ENCODE measurements around the gene JADE2.

Gene JADE2

DNA sequence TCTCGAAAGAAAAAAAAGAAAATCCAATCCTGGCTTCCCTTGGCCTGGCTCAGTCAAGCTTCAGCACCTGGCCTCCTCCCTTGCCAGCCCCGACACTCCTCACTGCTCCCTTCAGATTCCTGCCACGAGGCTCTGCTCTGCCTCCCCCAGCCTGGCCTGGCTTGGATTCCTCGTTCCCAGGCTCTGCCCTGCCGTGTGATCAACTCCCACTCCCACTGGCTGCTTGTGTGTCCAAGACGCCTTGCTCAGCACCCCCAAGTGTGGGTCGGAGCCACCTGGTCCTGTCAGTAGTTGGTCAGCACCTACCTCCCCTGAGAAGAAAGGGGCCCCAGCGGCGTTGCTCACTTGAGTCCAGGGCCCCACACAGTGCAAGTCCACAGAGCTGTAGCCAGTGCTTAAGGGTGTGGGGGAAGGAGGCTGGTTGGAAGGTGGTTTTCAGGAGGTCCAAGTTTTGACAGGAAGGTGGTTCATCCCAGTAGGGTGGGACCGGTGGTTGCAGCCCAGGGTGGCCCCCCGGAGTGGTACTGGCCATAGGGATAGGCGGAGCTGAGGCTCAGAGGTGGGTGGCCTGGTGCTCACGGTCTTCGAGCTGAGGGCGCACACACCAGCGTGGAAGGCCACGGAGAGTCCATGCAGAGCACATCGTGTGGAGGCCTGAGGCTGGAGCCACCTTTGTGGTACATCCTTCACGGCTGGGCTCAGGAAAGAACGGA is 46.4 kb downstream of the JADE2 start:
- no peak for DNase-seq

DNA sequence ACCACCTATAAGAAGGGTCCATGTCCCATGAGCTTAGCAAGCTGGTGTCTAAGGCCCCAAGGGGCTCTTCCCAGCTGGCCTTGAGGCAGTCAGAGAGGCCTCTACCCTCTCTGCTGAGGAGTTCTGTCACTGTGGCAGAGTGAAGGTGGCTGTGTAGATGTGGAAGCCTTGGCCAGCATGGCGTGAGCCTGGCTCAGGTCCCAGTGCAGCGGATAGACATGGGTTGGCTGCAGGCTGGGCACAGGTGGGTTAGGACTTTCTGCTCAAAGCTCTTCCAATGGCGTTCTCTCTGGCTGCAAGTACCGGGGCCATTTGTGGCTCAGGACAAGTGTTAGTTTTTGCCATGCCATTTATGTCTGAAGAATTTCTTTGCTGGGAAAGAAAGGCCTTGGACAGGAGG is 47.3 kb downstream of the JADE2 start:
- DNase-seq, result no peak

DNA sequence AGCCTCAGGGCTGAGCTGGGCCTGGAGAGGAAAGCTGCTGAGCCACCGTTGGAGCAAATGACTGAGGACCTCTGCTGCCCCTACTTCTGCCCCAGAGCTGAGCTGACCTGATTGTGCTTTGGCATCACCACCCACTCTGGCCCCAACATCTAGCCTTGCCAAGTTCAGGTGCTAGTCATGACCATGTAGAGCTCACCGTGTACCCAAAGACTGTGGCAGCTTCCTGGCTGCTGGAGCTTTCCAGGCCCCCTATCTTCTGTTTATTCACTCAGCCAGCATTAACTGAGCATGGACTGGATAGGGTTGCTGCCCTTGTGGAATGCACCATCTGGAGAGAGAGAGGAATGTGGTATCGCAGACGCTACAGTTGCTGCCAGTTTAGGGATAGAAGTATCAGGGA is 49.1 kb downstream of the JADE2 start:
- no peak for DNase-seq

DNA sequence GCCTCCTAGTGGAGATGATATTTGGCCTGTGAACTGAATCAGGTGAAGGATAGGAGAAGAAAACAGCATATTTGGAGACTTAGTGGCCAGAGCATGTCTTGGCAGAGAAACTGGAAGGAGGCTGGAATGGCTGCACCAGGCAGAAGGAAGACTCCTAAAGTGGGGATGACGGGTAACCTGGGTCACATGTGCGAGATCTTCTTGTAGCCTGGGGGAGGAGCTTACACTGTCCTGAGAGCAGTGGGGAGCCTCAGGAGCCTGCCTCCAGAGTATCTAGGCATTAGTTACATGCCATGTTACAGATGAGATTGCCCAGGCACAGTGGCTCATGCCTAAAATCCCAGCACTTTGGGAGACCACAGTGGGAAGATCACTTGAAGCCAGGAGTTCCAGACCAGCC is 49.8 kb downstream of the JADE2 start:
- no peak for DNase-seq

DNA sequence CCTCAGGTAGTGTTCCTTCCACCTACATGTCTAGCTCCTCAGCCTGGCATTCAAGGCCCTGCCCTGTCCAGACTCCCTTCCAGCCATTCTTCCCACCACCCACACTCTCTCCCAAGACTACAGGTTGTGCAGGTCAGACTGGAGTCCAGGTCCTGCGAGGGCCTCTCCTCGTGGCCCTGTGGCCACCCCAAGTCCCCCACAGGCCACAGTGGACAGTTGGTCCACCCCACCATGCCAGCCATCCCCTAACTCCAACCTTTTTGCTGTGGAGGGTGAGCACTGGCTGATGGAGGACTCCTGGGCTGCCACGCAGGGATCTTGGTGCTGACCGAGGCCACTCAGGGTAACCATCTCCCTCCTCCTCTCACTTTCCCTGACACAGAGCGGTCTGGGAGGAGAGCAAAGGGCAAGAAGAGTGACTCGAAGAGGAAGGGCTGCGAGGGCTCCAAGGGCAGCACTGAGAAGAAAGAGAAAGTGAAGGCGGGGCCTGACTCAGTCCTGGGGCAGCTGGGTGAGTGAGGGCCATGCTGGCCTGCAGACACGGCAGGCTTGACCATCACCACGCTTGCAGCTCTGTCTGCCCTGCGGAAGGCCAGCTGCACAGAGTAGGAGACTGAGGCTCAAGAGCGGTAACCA is 51.0 kb downstream of the JADE2 start:
- DNase-seq, result no peak

DNA sequence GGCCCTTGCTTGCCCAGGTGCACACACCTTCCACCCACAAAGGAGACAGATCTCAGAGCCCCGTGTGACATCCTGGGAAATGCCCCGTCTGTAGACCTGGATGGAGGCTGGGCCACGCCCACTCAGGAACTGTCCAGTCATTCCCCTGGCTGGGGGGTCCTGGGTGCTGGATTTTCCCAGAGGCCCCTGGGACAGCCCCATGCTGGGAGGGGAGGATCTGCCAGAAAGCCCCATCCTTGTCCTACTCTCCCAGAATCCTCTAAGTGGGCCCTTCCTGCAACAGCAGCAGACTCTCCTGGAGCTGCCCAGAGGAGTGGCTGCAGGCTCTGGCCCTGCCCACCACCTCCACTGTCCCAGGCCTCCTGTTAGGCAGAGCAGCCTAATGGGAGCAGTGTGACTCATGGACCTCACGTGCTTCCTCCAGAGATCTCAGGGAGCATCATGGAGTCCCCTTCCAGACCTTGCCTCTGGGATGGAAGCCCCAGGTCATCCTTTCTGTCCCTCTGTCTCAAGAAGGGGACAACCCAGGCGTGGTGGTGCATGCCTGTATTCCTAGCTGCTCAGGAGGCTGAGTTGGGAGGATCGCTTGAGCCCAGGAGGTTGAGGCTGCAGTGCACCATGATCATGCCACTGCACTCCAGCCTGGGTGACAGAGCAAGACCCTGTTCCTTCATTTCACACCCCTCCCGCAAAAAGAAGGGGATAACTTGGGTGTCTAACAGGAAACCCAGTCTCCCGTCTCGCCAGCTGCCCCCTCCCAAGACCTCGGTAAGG is 51.7 kb downstream of the JADE2 start:
- no peak for DNase-seq

DNA sequence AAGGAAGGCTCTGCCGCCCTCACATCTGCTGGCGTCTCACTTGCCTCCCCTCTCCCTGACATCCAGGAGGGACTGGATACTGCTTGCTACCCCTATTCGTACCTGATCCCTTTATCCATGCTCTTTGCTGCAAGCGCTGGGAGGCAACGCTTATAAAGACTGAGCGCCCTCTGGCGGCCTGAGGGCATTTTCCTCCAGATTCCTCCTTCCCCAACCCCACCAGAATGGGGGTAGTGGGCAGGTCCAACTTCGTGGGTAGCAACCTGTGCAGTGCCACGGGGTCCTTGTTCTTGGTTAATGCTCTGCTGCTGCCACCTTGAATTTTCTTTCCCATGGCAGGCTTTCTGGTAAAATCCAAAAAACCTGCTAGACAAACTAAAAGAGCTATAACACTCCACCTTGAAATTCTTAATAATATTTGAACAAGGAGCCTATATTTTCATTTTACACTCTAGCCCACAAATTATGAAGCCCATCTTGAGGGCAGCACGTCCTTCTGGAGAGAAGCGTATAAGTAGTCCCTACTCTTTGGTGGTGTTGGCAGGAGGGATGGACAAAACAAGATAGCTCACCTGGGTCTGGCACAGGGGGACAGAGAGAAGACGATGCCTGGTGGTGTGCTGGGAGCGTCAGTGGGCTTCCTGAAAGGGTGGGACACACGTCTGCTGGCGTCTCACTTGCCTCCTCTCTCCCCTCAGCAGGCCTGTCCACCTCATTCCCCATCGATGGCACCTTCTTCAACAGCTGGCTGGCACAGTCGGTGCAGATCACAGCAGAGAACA is 52.5 kb downstream of the JADE2 start:
- peak; percentile 77 to 82 for DNase-seq

DNA sequence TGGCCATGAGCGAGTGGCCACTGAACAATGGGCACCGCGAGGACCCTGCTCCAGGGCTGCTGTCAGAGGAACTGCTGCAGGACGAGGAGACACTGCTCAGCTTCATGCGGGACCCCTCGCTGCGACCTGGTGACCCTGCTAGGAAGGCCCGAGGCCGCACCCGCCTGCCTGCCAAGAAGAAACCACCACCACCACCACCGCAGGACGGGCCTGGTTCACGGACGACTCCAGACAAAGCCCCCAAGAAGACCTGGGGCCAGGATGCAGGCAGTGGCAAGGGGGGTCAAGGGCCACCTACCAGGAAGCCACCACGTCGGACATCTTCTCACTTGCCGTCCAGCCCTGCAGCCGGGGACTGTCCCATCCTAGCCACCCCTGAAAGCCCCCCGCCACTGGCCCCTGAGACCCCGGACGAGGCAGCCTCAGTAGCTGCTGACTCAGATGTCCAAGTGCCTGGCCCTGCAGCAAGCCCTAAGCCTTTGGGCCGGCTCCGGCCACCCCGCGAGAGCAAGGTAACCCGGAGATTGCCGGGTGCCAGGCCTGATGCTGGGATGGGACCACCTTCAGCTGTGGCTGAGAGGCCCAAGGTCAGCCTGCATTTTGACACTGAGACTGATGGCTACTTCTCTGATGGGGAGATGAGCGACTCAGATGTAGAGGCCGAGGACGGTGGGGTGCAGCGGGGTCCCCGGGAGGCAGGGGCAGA is 53.3 kb downstream of the JADE2 start:
- DNase-seq, result no peak

DNA sequence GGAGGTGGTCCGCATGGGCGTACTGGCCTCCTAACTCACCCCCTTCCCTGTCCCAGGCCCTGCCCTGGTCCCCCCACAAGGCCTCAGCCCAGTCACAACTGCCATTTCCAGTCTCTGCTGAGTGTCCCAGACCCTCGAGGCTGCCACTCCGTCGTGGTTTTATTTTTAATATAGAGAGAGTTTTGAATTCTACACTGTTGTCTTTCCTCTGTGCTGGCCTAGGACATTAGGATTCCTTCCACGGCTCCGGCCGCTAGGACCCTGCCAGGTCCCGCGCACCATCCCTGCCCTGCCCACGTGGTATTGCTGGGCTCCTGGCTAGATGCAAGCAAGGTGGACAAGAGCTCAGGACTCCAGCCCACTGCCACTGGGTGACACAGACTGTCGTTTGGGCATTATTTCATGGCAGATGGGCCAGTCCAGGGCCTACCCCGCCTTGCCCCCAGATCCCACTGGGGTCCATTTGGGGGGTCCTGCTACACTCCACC is 53.9 kb downstream of the JADE2 start:
- no peak for DNase-seq

DNA sequence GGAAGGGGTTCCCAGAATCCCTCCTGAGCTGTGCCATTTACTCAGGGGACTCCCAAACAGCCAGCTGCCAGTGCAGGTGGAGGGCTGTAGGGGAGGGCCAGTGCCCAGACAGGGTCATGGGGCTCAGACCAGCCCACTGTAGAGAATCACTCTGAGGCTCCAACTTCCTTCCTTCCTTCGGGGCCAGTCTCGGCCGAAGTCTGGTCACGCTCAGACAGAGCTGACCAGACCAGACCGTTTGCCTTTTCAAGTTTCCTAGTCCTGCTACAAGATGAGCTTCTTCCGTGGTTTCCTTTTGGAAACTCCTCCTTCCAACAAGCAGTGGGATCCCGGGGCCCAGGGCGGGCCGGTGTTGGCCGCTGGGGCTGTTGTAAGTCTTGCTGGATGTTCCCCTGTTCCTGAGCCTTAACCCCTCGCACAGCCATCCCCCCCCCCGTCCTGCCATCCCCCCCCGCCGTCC is 54.6 kb downstream of the JADE2 start:
- DNase-seq, result no peak

DNA sequence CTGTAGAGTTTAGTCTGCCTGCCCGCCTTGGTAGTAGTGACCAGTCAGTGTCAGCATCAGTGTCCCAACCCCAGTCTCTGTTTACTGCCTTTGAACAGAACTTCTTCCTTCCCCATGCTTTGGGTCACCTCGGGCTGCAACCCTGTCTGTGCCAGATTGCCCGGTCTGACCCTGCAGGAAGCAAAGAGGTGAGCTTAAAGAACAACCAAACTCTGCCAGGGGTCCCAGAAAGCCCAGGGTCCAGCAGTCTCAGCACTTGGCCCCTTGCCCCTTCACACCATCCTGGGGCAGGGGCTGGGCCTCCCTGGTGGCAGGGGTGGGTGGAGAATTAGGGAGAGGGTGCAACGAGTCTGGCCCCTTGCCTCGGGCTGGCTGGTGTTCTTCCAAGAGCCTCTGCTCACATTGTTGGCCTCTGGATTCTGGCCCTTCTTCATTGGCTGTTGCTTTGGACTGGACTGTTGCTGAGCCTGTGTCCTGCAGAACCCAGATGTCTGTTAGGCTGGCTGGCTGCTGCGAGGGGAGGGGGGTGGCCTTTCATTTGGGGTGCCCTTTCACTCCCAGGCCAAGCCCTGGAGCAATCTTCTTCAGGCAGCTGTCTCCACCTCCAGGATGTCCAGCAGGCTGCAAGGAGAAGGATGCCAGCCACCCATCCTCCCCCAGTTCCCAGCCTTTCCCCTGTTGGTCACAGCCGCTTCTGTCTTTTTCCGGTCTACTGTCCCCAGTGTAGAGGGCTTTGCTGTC is 55.9 kb downstream of the JADE2 start:
- DNase-seq, result no peak

DNA sequence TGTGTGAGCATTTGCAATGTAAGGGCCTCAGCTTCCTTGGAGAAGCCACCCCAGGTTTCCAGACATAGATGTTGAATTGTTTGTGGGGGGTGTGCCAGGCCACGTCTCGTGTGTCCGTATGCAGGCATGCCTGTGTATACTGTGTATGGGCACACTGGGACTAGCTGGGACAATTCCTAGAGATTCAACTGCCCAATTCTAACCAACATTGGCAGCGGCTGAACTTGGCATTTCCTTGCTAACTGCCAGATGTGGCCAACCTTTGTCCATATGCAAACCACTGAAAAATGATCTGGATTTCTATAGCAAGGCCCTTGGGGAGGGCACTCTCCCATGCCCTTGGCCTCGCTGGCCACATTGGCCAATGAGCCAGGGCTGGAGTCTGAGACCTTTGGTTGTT is 56.8 kb downstream of the JADE2 start:
- DNase-seq, result no peak

DNA sequence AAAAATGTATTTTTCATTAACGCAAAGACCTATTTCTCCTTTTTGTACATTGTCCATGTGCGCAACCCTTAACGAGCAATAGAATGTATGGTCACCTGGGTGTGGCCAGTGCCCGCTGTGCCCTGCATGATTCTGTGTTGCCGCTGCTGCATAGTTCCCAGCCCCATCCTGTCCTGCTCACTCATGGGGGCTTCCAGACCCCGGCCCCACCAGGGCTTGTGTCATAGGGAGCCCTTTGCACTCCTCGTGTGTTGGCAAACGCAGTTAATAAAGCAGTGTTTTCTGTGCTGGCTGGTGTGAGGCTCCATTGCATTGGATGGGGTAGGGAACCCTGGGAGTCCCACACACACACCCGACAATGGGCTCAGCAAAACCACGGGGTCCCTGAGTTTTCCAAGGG is 57.5 kb downstream of the JADE2 start:
- DNase-seq, result no peak

DNA sequence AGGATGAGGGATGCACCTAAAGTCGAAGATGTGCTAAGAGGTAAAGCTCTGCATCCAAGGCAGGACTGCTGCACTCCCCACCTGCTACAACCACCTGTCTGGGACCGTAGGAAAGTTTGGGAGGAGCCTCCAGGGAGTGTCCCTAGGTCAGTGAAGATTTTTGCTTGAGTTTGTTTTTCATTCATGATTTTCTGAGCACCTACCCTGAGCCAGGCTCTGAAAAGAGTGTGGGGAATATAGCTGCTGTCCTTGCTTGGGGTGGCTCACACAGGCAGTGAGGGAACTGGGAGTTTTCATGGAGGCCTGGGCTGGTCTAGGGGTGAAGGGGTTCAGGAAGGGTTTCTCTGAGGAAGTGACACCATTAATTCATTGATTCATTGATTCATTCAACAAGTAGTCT is 58.3 kb downstream of the JADE2 start:
- DNase-seq, result no peak

DNA sequence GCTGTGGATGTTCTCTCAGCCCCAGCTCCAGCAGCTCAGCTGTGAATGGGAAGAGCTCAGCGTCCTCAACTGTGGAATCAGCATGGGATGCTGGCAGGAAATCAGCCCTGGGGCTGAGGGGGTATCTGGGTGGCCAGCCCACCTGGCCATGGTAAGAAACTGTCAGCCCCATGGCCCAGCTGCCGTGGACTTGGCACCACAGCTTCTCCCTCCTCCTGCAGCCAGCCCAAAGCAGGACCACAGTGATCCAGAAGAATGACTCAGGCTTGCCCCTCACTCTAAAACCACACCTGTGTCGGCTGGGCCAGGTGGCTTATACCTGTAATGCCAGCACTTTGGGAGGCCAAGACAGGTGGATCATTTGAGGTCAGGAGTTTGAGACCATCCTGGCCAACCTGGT is 59.2 kb downstream of the JADE2 start:
- no peak for DNase-seq

DNA sequence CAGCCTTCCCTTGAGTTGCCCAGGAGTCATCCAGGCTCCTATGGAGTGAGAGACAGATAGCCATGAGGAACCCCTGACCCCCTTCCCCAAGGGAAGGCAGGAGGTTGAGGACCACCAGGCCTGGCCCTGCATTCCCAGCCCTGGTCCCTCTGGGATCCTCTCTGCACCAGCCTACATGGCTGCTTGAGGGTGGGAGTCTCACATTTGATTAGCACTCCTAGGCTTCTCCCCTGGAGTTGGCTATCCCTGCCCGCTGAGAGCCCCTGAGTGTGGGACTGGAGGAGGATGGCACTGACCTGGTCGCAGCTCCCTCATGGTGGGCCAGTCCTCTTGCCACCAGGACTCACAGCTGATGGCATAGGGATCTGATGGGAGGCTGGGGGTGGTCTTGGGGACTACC is 60.5 kb downstream of the JADE2 start:
- no peak for DNase-seq

DNA sequence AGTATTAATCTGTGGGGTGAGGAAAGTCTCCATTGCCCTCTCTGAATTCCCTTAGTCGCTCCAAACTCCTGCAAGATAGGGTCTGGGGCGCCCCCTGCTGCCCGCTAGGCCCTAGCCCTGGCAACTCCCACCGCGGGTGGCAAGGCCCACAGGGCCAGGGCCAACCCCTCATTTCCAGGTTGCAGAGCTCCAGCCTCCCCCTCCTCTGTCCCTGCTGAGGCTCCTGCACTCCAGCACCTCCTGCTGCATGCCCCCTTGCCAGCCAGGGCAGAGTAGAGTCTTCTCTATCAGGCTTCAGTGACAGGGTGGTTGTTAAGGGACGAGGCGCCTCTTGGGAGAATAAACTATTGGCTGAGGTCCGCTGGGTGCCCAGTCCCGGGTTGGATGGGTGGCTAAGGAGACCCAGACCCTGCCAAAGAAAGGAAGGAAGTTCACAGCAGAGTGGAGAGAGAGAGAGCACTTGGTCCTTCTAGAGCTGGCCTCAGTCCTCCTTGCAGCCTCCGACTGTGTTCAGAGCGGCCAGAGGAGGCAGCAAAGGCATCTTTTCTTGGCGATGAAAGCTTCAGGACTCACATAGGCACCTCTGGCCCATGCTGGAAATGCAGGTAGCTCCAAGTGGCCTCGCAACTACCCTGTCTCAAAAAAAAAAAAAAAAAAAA is 61.5 kb downstream of the JADE2 start:
- peak; percentile 20 to 30 for DNase-seq

DNA sequence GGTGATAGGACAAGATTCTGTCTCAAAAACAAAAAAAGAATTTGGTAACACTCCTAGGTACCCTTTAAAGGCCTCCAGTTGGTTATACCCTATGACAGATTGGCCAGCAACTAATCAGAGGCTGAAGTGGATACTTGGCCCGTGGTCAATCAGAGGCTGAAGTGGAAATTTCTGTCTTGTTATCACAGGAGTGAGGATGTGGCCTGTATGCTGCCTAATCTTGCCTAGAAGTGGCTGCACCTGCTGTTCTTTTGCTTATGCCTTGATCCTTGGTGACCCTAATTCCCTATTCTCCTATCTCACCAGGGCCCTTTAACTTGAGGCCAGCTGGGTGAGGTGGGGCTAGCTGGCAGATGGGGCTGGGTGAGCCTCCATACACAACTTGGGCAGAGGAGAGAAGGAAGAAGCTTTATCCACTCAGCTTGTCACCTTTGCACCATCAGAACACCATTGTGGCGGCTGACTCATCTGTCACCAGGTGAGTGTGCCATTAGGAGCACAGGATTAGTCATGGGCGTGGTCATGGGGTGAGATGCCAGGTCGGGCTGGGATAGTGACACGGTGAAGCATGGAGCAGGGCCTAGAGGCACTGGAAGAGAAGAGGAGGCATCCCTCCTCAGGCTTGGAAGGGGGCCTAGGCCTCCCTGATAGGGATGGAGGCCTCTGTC is 65.7 kb downstream of the JADE2 start:
- no peak for DNase-seq

DNA sequence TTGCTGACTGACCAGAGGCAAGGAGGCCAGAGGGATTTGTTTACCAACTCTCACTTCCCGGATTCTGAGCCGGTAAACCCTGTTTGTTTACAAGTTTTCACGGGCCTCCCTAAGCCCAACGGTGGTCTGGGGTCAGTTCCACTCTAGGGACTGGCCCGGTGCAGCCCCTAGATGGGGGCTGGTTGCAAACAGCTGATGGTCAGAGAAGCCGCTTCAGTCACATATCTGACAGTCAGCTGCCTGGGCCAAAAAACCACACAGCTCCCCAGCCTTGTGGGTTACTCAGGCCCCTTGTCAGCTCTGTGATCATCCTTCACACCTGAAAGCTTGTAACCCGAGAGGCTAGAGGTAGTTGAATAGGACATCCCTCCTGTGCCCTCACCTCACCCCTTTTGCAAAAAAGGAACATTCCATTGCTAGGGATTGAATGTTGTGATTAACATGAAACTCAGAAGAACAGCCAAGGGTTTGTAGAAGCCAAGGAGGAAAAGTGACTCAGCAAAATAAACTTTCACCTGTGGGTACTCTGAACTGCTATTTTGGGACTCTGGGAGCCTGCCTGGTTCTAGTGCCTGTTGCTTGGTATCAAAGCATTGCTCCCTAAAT is 66.8 kb downstream of the JADE2 start:
- no peak for DNase-seq

DNA sequence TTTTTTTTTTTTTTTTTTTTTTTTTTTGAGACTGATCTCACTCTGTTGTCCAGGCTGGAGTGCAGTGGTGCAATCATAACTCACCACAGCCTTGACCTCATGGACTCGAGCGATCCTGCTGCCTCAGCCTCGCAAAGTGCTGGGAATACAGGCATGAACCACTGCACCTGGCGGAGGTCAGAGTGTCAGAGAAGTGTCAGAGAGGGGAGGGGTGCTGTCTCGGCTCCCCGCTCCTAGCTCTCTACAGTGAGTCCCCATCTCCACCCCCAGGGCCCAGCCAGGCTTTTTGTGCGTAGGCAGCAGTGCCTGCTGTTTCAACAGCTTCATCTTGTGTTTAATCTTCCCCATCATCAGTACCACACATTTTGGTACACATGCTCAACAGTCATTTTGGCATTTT is 68.9 kb downstream of the JADE2 start:
- DNase-seq, result no peak
